CD4-positive, alpha-beta T cell treated with Interleukin-12 subunit alpha and Interleukin-12 subunit beta, for 1 hour (primary cell): Measurements from ENCODE around the gene PKD2L1.
"Not testable (repeated sequence)": the region's sequence is repeated elsewhere in the genome, so short reads cannot be mapped to it uniquely, and the experiment has no call there.

Source experiments
- DNase-seq: peaks from one replicate; pipeline ENCODE4 v3.0.0-alpha.2; 2020

The PKD2L1 gene

GRCh38 chr10:100328198-100328597 lies 1.8 kb downstream of the PKD2L1 start:
- DNase-seq = no peak

- no peak for DNase-seq
These were observed 2.4 kb downstream of the PKD2L1 start for GRCh38 chr10:100327718-100328009.

- DNase-seq = peak; percentile 26
These were observed 2.9 kb downstream of the PKD2L1 start for GRCh38 chr10:100327007-100327717.

- no peak for DNase-seq
These were observed 4.9 kb downstream of the PKD2L1 start for GRCh38 chr10:100325158-100325557.

- no peak for DNase-seq
These were observed 10.2 kb downstream of the PKD2L1 start for GRCh38 chr10:100319707-100320402.

- DNase-seq = no peak
These were observed 11.8 kb downstream of the PKD2L1 start for GRCh38 chr10:100318207-100318606.

- no peak for DNase-seq
These were observed 14.4 kb downstream of the PKD2L1 start for GRCh38 chr10:100315615-100316014.

GRCh38 chr10:100311298-100311697 lies 18.7 kb downstream of the PKD2L1 start:
- no peak for DNase-seq

GRCh38 chr10:100307684-100308083 lies 22.3 kb downstream of the PKD2L1 start:
- no peak for DNase-seq

GRCh38 chr10:100306861-100307260 lies 23.2 kb downstream of the PKD2L1 start:
- DNase-seq = no peak

- no peak for DNase-seq
These were observed 25.6 kb downstream of the PKD2L1 start for GRCh38 chr10:100304414-100304813.

GRCh38 chr10:100303724-100304319 lies 26.2 kb downstream of the PKD2L1 start:
- DNase-seq = no peak

GRCh38 chr10:100301123-100301522 lies 28.9 kb downstream of the PKD2L1 start:
- DNase-seq = not testable (repeated sequence)

GRCh38 chr10:100297242-100297641 lies 32.8 kb downstream of the PKD2L1 start:
- DNase-seq = no peak

- no peak for DNase-seq
These were observed 37.0 kb downstream of the PKD2L1 start for GRCh38 chr10:100293066-100293465.

GRCh38 chr10:100292300-100292699 lies 37.7 kb downstream of the PKD2L1 start:
- DNase-seq = not testable (repeated sequence)

GRCh38 chr10:100291356-100291755 lies 38.7 kb downstream of the PKD2L1 start:
- DNase-seq = no peak

- DNase-seq = no peak
These were observed 40.4 kb downstream of the PKD2L1 start for GRCh38 chr10:100289641-100290040.

- DNase-seq = no peak
These were observed 41.8 kb downstream of the PKD2L1 start for GRCh38 chr10:100288196-100288595.

- DNase-seq = no peak
These were observed 42.3 kb downstream of the PKD2L1 start for GRCh38 chr10:100287756-100288155.

- DNase-seq = peak; percentile 90
These were observed 43.7 kb downstream of the PKD2L1 start, which contains the start of gene BLOC1S2 for GRCh38 chr10:100286051-100287033. Gene BLOC1S2, minus strand, starts transcription at chr10:100286680. Its CDS starts 21 bp downstream, at chr10:100286659.

- DNase-seq = not testable (repeated sequence)
These were observed 44.7 kb downstream of the PKD2L1 start for GRCh38 chr10:100285326-100285725.

GRCh38 chr10:100282907-100283306 lies 47.1 kb downstream of the PKD2L1 start:
- no peak for DNase-seq
